GM19452 (cell line): ENCODE results near the gene KCTD14.
"Not testable (repeated sequence)": the region's sequence is repeated elsewhere in the genome, so short reads cannot be mapped to it uniquely, and the experiment has no call there.

Experiments used
- ATAC-seq: cut with Tn5 transposase; IDR thresholded peaks from one replicate; pipeline ENCODE4 v1.9.1; 2021; ENCODE audit not compliant: unreplicated experiment

The KCTD14 gene, protein sequence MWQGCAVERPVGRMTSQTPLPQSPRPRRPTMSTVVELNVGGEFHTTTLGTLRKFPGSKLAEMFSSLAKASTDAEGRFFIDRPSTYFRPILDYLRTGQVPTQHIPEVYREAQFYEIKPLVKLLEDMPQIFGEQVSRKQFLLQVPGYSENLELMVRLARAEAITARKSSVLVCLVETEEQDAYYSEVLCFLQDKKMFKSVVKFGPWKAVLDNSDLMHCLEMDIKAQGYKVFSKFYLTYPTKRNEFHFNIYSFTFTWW

DNA sequence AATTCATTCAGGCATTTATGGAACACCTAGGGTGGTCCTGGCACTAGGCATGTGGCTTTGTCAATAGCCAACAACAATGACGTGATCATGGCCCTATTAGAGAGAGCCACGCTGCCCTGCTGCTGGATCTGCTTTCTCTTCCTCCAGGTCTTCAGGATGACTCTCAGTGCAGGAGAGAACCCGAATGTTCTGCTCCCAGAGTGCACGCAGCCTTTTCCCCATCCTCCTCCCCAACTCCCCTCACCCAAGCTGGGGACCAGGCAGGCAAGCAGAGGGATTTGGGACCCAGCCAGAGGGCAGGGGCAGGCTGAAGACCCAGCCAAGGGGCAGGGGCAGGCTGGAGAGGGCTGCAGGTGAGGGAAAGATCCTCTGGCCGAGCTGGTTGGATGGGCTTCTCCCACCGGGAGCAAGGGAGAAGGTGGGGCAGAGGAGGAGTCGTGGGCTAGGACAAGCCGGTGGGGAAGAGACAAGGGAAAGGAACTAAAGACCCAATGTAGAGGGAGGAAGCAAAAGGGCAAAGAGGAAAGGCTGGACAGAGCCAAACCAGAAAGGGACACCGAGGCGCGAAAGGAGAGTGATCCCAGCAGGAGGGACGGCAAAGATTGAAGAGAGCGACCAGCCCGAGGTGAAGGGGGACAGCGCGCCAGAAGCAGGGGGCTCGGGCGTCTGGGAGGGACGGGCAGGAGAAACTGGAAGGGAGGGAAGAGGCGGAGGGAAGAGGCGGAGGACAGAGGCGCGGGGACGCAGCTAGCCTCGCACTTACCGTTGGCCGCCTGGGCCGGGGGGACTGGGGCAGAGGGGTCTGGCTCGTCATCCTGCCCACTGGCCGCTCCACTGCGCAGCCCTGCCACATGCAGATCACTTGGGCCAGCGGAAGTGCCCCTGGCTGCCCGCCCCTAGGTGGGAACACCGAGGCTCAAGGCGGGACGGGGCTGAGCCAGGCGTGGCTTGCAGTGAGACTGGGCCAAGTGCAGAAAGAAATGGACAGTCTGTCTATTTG, at the start of gene KCTD14:
KCTD14 (minus strand) TSS at position 880 of the 1,000 bp plus-strand sequence; CDS start at position 853, 27 bp downstream.
- no peak for ATAC-seq

DNA sequence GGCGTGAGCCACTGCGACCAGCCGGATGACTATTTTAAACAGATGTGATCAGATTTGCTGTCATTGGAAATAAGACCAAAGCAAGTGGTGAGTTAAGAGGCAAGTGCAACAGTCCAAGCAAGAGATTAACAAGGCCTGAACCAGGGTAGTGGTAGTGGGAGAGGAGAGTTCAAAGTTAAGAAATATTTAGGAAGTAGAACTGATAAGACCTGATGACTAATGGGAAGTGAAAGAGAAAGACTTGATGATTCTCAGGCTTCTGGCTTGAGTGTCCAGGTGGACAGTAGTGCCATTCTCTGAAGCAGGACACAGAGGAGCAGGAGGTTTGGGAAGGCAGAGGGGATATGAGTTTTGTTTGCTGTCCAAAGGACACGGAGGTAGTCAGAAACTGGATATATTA, 49.4 kb upstream of the KCTD14 start:
- no peak for ATAC-seq

DNA sequence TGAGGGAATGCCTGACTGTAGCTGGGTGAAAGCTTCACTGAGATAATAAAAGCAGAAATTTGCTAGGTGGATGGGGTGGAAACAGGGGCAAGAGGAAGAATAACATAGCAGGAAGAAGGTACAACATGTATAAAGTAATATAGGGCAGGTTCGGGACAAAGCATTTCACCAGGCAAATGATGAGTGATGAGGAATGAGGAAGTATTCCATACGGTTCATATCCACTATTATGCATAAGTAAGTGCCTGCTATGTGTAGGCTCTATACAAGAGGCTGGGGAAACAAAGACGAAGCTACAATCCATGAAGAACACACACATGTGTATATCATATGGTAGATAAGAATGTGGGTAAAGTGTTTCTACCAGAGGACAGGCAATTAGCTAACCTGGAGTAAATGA, 48.6 kb upstream of the KCTD14 start:
- ATAC-seq, result no peak

DNA sequence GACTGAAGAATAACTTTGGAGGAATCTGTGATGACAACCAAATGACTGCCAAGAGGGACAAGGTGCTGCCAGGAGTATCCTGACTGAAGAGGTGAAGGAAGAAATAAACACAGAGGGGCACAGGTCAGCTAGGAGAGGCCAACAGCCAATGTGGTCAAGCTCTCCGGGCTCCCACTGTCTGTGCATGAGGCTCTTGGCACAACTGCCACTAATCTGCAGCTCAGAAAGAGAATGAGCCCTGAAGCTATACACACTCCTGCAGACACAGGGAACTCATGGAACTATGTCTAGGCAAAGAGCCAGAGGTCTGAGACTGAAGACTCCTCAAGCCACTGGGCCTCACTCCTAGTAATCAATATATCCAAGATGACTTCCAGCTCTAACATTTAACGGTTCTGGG, 47.5 kb upstream of the KCTD14 start:
- no peak for ATAC-seq

DNA sequence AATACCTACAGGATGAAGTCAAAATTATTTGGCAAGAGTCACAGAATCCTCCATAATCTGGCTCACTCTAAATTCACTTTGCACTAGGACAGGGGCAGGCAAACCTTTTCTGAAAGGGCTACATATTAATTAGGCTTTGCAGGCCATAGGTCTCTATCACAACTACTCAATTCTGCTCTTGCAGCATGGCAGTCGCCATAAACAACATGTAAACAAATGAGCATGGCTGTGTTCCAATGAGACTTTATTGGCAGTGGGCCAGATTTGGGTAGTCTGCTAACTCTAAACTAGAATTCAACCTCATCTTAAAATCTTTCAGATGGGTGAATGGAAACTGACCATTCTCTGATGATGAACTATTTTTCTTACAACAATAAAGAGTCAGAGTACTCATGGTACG, 46.4 kb upstream of the KCTD14 start:
- no peak for ATAC-seq

DNA sequence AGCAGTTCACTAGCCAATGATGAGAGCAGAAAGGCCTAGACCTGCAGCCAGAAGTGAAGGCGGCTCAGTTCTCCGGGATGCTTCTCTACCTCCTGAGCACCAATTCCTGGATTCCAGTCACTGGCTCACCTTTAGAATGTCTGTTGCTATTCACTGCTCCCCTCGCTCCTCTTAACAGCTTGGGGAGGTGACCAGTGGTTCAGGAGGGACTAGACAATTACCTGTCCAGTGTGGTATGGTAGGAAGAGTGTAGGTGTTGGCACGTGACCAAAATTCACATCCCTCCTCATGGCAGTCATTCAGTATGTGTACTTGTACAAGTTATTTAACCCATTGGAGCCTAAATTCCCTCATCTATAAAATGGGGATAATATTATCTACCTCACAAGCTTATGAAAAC, 44.6 kb upstream of the KCTD14 start:
- ATAC-seq, result no peak

DNA sequence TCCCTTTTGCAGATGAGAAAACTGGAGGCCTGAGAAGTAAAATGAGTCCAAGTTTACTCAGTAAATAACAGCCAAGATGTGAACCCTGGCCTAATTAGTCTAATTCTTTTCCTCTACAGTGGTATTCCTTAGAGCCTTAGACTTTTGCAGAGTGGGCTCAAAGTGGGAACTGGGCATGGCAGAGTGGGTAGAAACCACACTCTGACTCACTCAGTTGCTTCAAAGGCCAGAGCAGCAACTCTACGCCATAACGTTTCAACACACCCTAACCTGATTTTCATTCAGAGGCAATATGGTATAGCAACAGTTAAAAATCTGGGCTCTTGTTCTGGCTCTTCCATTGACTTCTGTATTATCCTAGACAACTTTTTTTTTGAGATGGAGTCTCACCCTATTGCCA, 43.4 kb upstream of the KCTD14 start:
- ATAC-seq, result no peak

DNA sequence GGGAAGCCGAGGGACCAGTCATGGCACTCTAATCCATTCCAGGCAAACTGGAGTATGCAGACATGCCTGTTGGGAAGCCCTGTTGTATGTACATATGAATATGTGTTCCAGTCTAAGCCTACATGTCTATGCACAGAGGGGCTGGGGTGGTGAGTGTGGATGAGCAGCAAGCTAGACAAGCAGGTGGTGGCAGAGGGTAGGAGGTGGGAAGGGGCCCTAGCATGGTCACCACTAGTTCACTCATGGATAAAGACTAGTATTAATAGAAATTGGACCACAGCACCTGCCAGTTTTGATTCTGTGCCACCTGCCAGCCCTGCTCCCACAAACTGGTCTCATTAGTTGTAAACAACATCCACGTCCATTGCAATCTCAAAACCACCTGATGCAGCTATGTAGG, 42.1 kb upstream of the KCTD14 start:
- ATAC-seq, result no peak

DNA sequence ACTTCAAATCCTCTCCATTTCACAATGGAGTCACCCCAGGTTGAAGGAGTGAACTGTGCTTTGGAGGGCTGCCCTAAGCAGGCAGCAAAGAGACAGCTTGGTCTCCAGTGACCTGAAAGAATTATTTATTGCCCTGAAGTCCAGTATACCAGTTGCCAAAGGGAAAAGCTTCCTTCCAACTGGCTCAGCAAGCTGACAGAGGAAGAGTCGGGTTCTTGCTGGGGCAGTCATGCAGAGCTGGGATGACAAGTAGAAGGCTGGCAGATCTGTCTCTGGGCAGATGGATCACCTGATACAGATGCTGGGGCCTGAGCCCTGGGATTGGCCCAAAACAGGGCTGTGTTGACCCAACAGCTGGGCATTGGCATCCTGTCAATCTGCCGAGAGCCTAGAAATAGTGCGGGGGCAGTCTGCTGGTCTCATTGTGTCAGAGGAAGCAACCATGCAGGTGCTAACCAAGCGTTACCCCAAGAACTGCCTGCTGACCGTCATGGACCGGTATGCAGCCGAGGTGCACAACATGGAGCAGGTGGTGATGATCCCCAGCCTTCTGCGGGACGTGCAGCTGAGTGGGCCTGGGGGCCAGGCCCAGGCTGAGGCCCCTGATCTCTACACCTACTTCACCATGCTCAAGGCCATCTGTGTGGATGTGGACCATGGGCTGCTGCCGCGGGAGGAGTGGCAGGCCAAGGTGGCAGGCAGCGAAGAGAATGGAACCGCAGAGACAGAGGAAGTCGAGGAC, 40.5 kb upstream of the KCTD14 start, which contains the start of gene THRSP:
THRSP (plus strand) TSS at position 422 of the 742 bp plus-strand sequence; CDS start at position 443, 21 bp downstream.
- no peak for ATAC-seq

DNA sequence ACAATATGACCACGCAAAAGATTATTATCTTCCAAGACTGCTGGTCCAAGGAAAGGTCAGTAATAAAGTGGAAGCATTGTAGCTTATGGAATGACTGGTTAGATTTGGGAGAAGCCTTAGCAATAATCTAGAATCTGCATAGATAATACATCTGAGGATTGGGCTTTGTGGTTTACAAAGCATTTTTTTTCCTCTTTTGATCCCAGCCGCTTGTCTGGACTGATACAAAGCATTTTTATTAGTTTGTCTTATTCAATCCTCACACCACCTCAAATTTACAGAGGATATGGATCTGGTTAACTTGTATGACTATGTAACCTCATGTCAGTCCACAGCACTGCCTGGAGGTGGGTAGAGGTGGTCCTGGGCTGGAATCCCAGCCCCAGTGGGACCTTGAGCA, 39.6 kb upstream of the KCTD14 start:
- ATAC-seq, result no peak

DNA sequence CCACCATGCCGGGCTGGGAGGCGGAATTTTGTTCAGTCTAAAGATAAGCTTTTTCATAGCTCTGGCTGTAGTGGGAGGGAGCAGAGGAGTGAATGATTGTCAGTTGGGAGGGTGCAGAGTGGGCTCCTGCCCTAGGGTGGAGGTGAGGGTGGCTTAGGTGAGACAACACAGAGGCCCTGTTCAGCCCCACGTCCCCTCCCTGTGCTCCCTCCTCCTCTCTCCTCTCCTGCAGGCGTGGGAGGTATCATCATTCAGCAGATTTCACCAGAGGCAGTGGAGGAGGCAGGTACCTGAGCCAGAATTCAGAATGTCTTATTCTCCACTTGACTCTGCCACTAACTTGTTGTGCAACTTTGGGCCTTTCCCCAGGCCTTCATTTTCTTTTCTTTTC, 38.8 kb upstream of the KCTD14 start:
- no peak for ATAC-seq

DNA sequence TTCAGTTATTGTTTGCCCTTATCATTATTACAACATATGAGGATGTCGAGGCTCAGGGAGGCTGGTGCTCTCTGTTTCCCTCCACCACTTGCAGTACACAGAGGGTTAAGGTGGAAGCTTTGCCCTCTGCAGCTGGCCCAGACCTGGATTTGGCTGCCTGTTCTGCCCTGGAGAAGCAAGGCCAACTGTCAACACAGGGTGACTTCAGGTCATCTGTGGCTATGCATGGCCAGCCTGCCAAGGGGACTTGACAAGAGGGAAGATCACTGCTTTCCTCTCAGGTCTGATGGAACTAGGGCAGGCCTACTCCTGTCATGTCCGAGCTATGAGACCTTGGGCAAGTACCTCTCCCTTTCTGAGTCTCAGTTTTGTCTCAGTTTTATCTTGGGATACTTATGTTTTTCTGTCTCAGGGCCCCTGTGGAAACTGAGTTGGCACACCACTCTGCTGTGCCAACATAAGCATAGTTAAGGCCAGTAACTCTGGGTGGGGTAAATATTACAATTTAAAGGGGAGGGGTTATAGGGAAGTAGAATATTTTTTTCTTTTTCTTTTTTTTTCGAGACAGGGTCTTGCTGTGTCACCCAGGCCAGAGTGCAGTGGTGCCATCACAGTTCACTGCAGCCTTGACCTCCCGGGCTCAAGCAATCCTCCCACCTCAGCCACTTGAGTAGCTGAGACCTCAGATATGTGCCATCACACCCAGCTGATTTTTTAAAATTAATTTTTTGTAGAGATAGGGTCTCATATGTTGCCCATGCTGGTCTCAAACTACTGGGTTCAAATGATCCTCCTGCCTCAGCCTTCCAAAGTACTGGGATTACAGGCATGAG, 38.2 kb upstream of the KCTD14 start:
- ATAC-seq, result no peak

DNA sequence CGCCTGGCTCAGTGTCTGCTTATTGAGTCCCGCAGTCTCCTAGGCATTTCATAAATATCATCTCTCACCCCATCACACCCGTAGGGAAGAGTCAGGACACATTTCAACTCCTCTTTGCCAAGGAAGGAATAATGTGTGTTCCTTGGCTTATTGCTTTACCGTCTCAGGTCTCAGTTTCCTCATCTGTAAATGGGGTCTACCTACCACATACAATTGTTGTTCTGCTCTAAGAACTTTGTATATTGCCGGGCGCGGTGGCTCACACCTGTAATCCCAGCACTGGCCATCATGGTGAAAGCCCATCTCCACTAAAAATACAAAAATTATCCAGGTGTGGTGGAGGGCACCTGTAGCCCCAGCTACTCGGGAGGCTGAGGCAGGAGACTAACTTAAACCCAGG, 37.5 kb upstream of the KCTD14 start:
- no peak for ATAC-seq

DNA sequence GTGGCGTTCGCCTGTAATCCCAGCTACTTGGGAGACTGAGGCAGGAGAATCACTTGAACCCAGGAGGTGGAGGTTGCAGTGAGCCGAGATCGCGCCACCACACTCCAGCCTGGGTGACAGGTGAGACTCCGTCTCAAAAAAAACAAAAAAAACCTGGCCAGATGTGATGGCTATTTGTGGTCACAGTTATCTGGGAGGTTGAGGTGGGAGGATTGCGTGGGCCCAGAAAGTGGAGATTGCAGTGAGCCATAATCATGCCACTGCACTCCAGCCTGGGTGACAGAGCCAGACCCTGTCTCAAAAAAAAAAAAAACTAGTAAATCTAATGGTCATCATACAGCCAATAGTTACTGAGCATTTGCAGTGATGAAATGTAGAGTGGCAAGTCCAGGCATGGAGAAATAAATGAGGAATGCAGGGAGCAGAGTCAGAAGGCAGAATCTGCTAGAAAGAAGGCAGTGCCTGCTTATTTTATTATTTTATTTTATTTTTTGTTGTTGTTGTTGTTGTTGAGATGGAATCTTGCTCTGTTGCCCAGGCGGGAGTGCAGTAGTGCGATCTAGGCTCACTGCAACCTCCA, 36.8 kb upstream of the KCTD14 start:
- not testable (repeated sequence) for ATAC-seq

DNA sequence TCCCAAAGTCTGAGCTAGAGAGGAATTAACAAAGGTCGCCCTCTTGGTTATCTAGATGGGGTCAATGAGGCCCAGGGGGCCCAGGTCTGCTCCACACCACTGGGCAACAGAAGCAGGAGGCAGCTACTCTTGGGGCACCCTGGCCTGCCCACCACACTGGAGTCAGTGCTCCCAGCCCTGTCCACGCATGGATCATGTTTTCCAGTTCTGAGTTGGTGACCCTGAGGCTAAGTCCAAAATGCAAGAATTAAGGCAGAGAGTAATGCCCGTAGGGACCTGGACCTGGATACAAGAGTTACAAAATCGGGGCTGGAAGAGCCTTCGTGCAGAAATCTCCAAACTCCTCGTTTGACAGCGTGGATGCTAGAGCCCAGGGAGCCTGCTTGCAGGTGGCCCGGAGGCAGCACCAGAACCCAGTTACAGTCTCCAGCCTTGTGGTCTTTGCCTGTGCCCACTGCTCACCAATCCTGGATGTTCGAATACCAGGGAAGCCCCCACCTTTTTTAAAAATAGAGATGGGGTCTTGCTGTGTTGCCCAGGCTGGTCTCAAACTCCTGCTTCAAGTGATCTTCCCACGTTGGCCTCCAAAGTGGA, 34.5 kb upstream of the KCTD14 start:
- no peak for ATAC-seq

DNA sequence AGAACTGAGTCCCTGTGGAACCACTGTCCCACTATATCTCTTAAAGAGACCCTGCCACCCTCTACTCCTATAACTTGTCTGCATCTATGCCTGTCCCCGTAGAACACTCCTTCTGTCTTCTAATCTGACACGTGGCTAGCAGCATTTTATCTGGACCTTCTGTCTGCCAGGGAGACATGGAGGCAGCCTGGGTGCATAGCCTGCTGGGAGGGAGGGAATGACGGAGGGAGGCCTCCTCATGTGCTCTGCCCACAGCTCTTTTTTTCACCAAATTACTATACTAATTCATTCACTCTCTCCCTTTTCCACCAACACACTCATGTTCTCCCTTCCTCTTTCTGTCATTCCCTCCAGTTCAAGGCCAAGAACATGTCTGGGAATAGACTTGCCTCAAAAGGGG, 33.0 kb upstream of the KCTD14 start:
- no peak for ATAC-seq

DNA sequence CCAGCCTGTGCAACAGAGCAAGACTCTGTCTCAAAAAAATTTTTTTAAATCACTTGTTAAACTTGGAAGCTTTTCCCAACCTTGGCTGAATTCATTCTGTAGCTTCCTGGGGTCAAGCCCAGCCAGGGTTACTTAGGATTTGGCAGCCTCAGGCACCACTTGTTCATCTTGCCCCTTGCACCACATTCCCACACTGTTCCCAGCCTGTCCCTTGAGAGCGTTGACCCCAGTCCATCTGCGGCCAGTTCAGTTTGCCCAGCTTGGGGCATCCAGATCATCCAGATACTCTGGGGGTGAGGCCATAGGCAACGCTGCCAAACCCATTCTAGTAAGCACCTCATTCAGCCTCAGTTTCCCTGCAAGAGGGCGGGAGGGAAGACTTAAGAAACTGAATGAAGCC, 31.9 kb upstream of the KCTD14 start:
- no peak for ATAC-seq

DNA sequence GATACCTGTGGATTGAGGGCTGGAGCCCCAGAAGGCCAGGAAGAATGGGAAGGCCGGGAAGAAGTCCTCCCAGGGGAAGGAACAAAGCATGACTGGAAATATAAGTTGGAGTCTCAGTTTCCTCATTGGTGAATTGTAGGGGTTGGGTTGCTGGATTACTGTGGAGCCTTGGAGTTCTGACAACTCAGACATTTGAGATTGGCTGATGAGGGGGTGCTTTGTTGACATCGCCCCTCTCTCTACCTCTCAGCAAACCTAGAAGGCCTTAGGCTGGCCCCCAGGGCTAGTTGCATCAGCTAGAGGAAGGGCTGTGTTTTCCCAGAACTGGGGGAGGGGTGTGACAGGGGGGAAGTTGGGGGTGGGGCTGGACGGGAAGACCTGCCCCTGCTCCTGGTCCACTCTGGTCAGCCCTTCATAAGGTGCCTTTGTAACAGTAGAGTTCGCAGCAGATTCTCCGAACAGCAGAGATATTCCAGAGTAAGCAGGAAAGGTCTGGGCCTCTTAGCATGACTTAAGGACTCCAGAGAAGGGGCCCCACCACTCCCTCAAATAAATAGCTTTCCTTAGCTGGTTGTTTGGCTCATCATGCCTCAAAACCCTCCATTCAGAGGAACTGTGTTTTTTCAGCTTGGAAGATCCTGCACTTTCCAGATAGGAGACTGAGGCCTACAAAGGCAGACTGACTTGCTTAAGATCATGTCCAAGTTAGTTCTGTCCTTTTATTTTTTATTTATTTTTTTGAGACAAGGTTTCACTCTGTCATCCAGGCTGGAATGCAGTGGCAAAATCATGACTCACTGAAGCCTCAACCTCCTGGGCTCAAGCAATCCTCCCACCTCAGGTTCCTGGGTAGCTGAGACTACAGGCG, 28.1 kb upstream of the KCTD14 start:
- ATAC-seq, result no peak

DNA sequence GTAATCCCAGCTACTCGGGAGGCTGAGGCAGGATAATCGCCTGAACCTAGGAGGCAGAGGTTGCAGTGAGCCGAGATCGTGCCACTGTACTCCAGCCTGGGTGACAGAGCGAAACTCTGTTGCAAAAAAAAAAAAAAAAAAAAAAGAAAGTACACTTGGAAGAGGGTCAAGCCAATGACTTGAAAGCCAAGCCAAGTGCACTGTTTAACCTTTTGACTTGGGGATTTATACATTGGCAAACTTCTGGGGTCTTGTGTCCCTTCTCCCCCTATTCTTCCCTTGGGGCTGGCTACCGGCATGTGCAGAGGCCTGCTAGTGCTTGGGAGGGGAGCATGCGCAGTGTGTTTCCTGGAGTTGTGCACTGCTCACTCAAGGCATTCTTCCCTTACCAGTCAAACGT, 26.3 kb upstream of the KCTD14 start:
- no peak for ATAC-seq
